HG03565 (cell line): ENCODE measurements around the gene PSMD14.
A peak's percentile ranks its signal among the peaks of the same experiment; 100 is the strongest.

Experiments used
- ATAC-seq: cut with Tn5 transposase; IDR thresholded peaks from one replicate; pipeline ENCODE4 v1.9.1; 2021; ENCODE audit warnings: mild to moderate bottlenecking, moderate library complexity; ENCODE audit not compliant: unreplicated experiment

PSMD14 gene

DNA sequence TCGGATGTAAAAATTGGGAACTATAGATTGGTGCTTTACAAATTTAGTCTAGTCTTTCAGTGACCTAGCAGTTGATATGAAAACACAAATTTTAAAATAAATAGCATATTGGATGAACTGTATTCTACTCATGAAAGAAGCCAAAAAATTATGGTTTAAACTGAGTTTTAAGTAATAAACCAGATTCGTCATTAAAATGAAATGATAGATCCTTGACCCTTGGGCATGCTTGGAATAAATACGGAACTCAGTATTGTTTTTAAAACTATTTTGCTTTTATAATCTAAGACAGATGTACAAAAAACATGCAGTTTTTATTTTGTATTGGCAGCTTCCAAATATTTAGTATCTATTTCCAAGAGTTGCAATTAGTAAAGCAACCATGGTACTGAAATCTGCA, 73.3 kb downstream of the PSMD14 start:
- no peak for ATAC-seq

DNA sequence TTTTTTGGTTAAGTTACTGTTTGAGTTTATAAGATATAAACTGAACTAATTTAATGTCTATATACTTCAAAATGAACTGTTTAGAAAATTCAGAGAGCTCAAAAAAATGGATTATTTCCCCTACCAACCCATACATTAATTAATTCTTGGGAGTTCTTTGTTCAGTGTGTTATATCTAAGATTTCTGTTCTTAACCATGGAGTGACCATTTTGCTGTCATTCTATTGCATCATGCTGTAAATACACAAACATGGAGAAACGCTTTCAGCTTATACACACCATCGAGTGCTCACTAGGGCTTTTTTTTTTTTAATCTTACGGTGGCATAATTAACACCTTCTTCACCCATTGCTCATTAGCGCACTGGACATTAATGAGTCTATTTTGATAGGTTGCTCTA, 74.5 kb downstream of the PSMD14 start:
- ATAC-seq = no peak

DNA sequence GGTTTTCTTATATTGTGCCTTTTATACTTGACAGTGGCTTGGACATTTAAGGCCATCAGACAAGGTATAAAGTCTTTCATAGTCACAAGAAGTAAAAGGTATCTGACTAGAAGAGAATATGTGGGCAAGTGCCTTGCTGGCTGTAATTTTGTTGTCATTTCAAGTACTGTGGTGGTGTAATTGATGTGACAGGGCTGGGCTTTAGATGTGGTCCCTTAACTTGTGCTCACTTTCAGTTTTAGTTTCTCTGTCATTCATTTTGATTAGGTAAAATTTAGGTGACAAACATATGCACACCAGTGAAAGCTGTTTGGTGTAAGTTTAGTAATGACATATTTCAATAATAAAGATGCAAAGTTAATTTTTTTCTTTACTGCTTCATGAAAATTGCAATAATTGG, 76.6 kb downstream of the PSMD14 start:
- ATAC-seq = peak; percentile 68

DNA sequence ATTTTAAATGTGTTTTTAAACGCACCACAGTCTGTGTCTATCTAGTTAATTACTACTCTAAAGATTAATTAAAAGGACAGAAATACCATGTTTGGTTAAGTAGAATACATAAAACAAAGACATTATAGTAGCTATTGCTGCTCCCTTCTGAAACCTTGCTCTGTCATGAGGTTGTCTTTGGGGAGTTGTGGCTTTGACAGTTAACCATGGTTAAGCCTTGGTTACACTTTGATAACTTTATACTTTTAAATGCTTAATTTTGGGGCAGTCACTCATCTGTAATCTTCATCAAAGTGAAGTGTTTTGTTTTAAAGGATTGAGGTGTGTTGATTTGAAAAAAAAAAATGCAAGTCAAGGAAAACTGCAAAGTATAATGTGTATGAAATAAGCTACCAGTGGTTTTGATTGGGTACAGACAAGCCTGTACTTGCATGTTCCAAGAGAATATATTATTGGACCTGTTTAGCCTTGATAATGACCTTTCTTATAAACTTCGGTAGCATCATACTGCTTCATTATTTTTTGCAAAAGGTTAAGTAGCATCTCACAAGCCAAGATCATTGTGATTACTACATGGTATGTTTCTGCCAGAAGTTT, 78.1 kb downstream of the PSMD14 start:
- peak; percentile 56 for ATAC-seq

DNA sequence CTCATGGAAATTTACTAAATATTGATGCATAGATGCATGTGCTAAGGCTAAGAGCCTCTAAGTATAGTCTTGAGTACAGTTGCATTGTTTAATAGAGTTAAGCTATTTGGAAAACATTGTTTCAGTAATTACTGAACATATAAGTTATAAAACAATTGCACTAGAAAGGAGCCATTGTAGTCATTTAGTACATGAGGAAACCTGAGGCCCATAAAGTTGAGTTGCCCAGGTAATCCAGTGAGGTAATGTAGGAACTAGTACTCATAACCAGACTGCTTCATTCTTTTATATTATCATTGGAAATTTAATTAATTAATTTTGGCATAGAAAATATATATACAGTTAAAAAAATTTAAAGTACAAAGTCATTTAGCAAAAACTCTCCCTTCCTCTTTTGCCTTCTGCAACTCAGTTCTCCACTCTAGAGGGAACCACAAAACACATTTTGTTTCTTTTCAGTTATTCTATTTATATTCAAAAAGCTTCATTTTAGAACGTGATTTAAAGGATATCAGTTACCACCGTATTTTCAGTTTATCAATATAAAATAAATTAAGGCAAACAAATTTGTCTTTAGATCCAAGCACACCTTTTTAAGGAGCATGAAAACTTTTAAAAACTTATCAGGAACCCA, 80.0 kb downstream of the PSMD14 start:
- peak; percentile 26 for ATAC-seq

DNA sequence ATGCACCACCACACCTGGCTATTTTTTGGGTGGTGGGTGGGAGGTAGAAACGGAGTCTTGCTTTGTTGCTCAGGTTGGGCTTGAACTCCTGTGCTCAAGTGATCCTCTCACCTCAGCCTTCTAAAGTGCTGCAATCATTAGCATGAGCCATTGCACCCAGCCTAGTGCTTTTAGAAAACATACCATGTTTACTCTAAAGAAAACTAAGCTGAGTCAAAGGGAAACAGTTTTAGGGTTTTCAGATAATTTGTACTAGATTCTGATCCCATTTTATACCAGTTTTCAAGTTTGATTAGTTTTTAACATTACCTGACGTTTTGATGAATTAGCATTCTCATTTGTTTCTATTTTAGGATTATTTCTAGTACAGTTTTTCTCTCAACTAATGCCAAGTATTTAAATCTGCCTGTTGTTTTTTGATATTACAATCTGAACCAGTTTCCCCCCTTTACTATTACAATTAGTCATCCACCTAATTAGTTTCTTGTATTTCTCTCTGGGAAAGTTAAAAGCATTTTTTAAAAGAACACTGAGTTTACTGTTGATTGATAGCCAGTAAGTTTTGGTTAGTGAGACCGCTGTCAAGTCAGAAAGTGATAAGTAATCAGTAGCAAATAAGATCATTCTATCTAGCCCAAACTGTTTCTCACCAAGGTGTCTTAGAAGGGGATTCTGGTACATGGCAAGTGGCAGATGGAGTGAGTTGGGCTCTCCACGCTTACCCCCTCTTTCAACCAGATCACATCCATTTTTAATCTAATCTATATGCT, 83.7 kb downstream of the PSMD14 start:
- ATAC-seq = no peak

DNA sequence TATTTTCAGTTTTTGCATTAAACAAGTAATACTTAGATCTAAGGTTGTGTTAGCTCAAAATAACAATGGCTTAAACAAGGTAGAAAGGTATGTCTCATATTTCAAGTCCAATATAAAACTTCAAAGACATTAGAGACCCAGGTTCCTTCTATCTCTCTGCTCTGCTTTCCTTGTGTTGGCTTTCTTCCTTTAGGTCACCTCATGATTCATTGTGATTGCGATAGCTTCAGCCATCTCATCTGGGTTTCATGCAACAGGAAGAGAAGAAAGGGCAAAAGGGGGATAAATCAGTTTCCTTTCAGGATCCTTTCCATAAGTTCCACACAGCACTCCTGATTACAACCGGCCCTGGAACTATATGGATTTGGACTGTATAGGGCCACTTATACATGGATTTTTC, 91.9 kb downstream of the PSMD14 start:
- no peak for ATAC-seq

DNA sequence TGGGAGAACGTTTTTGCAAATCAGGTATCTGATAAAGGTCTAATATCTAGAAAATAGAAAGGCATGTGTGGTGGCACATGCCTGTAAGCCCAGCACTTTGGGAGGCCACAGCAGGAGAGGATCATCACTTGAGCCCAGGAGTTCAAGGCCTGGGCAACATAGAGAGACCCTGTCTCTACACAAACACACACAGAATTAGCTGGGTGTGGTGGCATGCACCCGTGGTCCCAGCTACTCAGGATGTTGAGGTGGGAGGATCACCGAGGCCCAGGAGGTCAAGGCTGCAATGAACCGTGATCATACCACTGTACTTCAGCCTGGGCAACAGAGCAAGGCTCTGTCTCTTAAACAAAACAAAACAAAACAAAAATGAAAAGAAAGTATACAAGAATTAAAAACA, 94.1 kb downstream of the PSMD14 start:
- no peak for ATAC-seq

DNA sequence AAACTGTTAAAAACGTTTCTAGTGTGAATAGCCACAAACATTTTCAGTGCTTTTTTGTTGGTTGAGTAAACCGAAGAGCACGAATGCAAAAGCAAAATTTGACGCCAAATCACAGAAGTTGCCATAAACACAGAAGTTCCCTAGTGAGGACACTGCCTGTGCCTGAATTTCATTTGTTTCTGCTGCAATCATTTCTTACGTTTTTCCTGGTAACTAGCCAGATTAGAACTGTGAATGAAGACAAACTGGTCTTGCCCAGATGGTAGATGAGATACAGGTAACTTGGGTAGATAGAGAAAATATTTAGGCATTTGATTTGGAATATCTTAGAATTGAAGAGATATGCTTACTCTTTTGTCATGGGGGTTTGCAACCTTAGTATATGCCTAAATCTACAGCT, 98.1 kb downstream of the PSMD14 start:
- no peak for ATAC-seq

DNA sequence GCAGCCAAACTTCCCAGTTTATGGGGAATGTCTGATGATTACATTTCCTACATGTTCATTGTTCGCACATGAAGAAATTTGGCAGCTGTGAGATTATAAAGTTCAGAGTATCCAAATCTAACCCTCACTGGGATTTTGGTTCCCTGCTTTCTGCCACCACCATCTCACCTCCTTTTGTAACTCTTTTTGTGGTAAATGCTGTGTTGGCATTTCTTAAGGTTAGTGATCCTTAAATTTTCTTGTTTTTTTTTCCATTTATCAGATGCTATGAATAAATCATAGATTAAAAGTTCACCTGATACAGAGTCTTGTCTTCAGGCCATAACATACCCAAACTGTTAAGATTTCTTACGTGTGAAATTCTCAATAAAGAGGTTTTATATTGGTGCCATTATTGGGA, 99.4 kb downstream of the PSMD14 start:
- no peak for ATAC-seq

DNA sequence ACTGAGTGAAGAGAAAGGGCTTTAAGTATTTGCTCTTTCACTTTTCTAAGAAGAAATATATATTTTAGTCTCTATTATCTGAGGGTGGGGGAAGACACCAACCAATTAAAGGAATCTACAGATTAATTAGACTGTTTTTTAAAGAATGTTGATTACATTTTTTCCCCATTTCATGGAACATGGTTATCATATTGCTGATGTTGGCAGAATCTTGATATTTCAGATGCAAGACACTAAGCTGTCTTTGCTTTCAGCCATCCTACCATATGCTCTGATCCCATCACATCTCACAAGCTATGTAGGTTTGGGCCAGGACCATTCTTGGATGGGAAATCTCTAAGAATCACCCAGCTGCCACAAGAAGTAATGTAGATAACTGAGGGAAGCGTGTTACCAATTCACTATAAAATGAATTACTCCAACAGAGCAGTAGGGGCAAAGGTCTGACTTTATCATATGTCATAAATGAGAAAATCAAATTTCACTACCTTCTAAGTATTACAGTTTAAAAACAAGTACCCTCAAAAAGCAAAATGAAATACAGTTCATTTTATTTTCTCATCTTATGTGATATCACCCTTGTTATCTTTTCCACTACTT, 101.2 kb downstream of the PSMD14 start:
- ATAC-seq = no peak

DNA sequence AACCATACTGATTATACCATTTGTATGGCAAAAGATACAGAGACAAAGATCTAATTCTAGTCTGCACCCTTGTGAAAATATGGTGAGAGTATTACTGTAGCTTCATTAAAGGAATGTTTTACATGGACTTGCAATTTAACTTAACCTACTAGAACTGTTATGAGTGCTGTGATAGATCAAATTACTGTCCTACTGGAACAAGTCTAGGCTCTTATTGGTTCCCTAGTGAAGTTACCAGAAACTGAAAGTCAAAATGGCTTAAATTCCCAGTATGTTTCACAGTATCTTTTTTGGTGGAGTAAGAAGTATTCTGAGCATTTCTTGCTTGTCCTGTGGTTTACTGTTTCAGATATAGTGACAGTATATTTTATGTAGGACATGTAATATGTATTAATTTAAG, 104.1 kb downstream of the PSMD14 start:
- no peak for ATAC-seq

DNA sequence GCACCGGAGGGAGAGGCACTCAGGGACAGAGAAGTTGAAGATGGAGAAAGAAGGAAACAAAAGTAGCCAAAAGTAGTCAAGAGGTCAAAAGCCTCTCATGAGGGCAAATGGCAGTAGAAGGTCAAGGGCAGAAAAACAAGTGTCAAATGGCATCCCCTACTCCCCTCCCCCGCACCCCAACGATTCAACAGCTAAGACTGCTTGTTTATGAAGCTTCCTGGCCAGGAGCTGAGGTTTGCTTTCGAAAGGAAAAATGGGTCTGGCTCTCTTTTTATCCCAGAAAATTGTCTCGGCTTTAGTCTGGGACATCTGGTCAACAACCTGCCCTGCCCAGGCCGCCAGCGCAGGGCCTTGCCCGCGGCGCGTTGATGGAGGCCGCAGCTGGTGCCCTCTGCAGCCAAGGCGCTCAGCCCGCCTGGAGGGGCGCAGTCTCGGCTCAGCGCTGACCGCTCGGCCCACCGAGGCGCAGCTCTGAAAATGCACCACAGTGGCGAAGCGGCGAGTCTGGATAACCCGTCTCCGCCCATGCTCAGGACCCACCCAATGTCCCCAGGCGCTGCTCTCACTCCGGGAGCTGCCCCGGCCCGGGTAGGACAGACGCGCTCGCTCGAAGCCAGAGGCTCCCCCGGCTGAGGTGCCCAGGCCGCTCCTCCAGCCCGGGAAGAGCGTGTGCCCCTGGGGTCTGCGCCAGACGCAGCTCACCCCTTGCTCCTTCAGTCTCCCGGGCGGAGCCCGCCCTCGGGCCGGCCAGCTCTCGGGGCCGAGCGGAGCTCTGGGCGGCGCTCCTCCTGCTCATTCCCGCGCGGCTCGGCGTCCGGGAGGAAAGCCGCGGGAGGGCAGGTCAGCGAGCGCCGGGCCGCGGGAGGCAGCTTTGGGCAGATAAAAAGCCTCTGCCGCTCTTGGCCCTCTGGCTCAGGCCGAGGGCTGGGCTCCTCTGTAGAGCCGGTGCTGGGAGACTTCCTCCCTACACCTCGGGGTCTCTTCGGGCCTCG, 106.1 kb downstream of the PSMD14 start:
- peak; percentile 36 for ATAC-seq

DNA sequence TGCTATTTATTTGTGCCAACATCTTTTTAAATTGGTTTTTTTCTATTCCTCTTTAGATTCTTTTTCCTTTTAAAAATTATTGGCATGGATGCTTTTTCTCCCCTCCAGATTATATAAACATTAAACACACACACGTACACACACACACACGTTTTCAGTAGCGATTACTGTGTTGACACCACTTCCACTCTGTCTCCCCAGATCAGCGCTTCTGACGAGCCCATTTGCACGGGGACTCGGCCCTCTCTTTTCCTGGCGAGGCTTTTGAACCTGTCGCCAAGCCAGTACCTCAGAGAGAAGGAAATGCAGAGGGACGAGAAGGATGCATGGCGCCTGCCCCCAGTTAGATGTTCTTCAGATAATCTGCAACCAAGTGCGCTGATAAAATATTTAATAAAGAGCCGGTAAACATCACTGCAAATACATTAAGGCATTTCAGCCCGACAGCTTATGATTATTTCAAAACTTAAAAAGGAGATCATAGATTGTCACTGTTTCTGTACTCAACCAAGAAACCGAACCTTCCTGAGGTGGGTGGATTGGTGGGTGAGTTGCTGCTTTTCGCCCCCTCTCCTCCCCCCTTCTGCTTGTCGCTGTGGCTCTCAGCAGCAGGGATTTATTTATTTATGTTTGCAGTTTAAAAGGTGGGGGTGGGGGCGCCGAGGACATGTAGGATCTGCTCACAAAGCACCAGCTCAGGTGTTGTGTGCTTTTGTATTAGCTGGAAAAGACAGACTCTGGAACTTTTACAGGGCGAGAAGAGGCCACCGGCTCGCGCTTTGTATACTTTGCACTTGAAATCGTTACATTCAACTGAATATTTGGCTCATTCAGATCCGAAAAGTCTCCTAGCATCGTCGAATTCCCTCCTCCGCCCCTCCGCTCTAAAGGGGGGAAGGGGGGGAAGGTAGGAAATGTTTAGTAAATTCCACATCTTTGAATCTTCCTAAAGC, 107.1 kb downstream of the PSMD14 start:
- ATAC-seq = peak; percentile 21

DNA sequence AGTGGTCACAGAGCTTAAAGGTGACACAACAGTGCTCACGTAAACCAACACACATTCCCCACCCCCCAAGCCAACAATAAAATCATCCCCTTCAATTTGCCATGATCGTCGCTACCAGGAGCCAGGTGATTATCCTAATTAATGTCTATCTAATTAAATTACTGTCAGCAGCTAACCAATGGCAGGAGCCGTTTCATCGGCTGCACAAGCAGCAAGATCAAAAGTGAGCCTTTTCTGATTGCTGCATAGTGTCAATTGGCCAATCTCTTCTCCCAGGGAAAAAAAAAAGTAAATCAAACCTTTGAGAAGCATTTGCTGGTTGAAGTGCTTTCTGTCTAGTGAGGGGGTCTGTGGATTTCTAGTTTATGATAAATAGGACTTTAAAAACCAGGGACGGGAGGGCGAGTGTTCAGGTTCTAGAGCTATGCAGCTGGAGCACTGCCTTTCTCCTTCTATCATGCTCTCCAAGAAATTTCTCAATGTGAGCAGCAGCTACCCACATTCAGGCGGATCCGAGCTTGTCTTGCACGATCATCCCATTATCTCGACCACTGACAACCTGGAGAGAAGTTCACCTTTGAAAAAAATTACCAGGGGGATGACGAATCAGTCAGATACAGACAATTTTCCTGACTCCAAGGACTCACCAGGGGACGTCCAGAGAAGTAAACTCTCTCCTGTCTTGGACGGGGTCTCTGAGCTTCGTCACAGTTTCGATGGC, 107.9 kb downstream of the PSMD14 start, which contains the start of gene TBR1:
TBR1 (plus strand) TSS at position 311 of the 721 bp plus-strand sequence; CDS start at position 425, 114 bp downstream.
- ATAC-seq = no peak

DNA sequence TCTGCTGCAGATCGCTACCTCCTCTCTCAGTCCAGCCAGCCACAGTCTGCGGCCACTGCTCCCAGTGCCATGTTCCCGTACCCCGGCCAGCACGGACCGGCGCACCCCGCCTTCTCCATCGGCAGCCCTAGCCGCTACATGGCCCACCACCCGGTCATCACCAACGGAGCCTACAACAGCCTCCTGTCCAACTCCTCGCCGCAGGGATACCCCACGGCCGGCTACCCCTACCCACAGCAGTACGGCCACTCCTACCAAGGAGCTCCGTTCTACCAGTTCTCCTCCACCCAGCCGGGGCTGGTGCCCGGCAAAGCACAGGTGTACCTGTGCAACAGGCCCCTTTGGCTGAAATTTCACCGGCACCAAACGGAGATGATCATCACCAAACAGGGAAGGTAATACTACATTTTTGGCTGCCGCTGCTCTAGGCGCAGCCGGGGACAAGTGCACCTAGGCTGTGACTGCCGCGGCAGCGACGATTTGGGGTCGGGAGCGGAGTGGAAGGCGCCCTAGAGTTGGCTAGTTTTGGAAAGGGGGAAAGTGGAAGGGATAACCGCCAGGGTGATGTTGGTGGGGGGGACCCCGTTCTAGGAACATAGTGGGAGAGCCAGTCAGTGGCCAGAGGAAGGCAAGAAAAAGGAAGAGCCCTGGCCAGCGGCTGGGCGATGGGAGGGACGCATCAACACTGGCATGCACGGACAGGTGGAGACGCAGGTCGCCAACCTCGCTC, 108.6 kb downstream of the PSMD14 start:
- ATAC-seq = no peak

DNA sequence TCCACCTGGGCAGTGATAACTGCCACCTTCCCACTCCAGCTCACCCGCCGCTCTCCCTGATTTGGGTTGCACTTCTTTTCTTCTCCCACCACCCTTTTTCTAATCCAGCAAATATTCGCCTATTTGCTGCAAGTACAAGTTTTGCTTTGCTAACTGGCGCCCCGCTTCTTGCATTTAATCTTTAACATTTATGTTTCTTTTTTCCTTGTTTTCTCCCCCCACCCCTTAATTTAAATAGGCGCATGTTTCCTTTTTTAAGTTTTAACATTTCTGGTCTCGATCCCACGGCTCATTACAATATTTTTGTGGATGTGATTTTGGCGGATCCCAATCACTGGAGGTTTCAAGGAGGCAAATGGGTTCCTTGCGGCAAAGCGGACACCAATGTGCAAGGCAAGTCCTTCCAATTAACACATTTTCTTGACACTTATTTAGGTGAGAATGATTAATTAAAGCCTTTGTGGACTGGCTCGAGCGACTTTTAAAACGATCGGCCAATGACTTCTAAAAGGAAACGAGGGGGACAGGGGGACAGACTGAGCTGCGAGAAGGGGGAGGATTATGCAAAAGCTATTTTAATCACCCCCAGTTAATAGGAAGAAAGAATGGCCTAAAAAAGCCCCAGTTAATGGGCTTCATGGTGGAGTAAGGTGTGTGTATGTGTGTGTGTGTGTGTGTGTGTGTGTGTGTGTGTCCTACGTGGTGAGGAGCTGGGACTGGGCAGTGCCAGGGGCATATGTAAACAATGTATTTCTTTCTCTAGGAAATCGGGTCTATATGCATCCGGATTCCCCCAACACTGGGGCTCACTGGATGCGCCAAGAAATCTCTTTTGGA, 109.4 kb downstream of the PSMD14 start:
- ATAC-seq = no peak
